GM12873 (cell line): ENCODE measurements around the gene PWWP2B.

ENCODE experiments used
- CTCF ChIP-seq: IDR thresholded peaks from 2 replicates; pipeline ENCODE4 v1.5.1; 2012; ENCODE audit warnings: low read depth, mild to moderate bottlenecking, moderate library complexity, low read length, control low read depth; ENCODE audit not compliant: insufficient read depth; ENCODE audit errors: missing control alignments

Gene PWWP2B

DNA sequence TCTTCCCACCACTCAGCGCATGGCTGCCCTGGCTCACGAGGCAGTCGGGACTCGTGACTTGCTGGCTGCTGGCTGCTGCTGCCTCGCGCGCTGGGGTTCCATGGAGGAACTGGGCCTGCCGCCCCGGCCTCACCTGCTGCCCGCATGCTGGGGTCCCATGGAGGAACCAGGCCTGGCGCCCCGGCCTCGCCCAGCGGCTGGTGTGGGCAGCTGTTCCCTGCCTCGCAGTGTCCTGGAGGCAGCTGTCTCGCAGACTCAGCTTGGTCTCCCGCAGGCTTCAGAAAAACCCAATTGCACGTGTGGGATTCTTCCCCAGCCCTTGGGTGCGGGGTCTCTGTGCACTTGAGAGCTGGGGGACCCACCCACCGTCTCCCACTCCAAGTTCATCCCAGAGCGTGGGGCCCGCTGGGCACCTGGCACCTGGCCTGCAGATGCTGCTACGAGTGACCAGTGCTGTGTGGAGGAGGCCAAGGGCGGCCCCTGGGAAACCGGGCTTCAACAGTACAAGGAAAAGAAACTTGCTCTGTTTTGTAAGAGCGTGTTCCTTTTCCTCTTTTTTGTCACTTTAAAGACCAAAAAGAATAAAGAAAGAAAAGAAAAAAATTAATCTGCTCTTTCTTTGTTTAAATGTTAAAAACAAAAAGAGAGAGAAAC, 20.4 kb downstream of the PWWP2B start:
- no peak for TF ChIP-seq CTCF

DNA sequence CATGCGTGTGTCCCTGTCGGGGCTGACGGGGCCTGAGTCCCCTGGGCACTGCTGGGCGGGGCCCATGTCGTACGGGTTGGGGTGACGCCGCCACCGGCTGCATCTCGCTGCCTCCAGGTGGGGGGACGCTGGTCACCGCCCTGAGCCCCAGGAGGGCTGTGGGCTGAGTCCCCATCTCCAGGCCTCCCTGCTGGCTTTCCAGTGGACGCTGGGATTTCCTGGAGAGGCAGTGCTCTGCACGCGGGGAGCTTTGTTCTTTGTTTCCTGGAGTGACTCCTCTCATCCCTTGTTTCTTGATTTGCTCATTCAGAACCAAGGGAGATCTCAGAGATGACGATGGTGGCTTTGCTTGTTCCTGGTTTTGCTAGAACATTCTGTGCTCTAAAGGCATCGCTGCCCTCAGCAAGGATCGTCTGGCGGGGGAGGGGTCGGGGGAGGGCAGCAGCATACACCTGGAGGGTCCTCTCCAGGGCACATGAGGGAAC, 21.0 kb downstream of the PWWP2B start:
- no peak for TF ChIP-seq CTCF

GRCh38 chr10:132418527-132419416, 21.8 kb downstream of the PWWP2B start:
- no peak for TF ChIP-seq CTCF

- no peak for TF ChIP-seq CTCF
These were observed 22.8 kb downstream of the PWWP2B start for GRCh38 chr10:132419538-132420468.

DNA sequence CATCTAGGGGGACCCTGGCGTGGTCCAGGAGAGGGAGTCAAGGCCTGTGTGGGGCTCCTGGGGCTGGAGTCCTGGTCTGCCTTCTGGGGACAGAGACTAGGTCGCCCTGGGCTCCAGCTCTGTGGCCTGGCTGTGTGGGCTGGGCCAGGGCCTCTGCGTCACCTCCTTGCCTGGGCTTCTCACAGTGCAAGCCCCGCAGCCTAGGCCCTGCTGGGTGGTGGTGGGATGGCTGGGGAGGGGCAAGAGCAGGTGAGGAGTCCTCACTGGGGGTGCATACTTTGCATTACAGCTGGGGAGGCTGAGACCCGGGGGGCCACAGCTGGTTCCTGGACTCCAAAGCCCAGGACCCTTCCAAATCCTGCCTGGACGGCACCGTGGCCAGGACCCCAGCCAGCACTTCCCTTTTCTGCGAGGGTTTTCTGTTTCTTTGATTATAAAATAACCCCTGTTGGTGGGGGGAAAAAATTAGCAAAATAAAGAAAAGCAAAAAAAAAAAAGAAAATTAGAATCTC, 23.5 kb downstream of the PWWP2B start:
- TF ChIP-seq CTCF = no peak

- no peak for TF ChIP-seq CTCF
These were observed 24.2 kb downstream of the PWWP2B start for GRCh38 chr10:132420981-132421846.
